Glomerular endothelial cell (primary cell): ENCODE data around the gene ABI1. TPM values are rescaled to one million over a fixed set of nuclear protein-coding genes. Genes with fewer than 3 reads are reported as not detected.

Experiments
- DNase-seq: peaks from one replicate; pipeline ENCODE4 v3.0.0-alpha.2; 2011; ENCODE audit warnings: low read depth, low spot score; ENCODE audit errors: extremely low read depth
- total RNA-seq: library from RNA; depleted of rRNA; stranded (reverse); fragments of >200 nt; gene quantifications from 2 replicates; pipeline ENCODE4 v1.2.3, GENCODE V29; 2015

The ABI1 gene
- total RNA-seq, 1 donor from 2014 or later = 50.5 TPM

GRCh38 chr10:26723016-26723415 lies 137.7 kb downstream of the ABI1 start:
- no peak for DNase-seq

DNA sequence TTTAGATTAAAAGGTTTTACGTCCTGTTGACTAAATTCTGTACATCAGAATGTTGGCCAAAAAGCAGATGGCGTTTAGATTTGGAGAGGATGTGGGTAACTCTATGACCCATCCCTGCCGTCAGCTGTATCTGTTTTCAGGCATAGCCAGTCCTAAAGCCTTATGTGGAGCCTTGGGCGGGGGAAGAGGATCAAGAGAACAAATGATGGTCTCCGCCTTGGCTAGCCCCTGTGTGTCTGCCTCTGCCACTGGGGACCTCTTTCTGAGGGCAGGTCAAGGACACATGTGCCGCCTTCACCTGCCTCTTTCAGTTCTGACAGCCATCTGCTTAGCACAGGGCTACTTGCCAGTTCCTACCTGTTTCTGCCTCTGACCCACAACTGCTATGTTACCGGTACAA lies 139.2 kb downstream of the ABI1 start:
- DNase-seq = no peak

DNA sequence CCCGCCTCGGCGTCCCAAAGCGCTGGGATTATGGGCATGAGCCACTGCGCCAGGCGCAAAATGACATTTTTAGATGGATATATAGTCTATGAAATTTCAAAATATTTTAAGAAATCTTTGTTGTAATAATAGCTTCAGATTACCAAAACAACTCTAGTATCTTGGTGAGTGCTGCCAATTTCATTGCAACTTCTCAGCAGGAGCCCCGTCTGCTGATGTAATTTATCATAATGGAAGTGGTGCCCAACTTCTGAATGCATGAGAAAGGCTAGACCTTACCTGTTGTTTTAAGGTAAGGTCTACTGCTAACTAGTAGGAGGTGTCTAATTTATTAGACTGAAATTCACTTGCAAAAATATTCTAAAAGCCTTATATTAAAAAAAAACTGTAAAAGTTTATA lies 143.3 kb downstream of the ABI1 start:
- no peak for DNase-seq

GRCh38 chr10:26715137-26715487 lies 145.6 kb downstream of the ABI1 start:
- no peak for DNase-seq

GRCh38 chr10:26714415-26715136 lies 146.2 kb downstream of the ABI1 start:
- DNase-seq = no peak

GRCh38 chr10:26711324-26711723 lies 149.4 kb downstream of the ABI1 start:
- no peak for DNase-seq

- no peak for DNase-seq
Measured at GRCh38 chr10:26706936-26707335, 153.8 kb downstream of the ABI1 start.

DNA sequence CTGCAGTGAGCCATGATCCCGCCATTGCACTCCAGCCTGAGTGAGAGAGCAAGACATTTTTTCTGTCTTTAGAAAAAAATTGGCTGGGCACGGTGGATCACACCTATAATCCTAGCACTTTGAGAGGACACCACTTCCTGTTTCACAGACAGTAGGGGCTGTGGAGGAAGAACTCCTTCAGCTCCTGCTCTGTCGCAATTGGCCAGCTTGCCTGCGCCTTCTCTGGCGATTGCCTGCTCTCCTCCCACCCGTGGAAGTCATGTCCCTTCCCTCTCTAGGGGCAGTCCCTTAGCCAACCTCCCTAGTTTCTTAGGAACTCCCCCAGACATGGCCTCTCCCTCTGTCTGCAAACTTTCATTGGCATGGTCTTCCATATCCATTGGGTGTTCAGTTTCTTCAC lies 154.6 kb downstream of the ABI1 start:
- no peak for DNase-seq

DNA sequence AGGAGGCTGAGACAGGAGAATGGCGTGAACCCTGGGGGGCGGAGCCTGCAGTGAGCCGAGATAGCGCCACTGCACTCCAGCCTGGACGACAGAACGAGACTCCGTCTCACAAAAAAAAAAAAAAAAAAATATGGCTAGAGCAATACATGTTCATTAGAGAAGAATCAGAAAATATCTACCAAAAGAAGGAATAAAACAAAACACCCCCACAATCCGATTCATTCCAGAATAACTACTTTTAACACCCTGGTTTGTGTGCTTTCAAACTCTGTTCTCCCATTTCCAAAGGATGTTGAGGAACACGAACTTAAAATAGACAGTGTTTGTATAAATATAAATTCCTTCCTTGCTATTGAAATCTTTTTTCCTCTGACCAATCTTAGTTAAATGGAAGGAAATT lies 156.8 kb downstream of the ABI1 start:
- no peak for DNase-seq

- no peak for DNase-seq
Measured at GRCh38 chr10:26703096-26703495, 157.7 kb downstream of the ABI1 start.

- no peak for DNase-seq
Measured at GRCh38 chr10:26700884-26701630, 159.7 kb downstream of the ABI1 start.

DNA sequence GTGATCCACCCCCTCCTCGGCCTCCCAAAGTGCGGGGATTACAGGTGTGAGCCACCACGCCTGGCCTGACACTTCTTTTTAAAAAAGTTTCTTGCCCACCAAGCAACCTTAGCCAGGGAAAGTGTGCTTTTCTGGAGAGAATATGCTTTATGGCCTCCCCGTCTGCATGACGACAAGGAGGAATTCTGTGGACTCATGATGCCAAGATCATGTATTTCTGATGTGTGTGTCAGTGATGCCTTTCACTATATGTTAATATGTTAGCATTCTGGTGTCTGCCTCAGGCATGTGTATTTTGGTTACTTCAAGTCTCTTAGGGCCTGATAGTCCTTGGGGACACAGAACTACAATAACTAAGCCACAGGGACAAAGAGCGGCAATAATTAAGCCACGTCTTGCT lies 161.1 kb downstream of the ABI1 start:
- no peak for DNase-seq

GRCh38 chr10:26698909-26699308 lies 161.8 kb downstream of the ABI1 start:
- DNase-seq = no peak

DNA sequence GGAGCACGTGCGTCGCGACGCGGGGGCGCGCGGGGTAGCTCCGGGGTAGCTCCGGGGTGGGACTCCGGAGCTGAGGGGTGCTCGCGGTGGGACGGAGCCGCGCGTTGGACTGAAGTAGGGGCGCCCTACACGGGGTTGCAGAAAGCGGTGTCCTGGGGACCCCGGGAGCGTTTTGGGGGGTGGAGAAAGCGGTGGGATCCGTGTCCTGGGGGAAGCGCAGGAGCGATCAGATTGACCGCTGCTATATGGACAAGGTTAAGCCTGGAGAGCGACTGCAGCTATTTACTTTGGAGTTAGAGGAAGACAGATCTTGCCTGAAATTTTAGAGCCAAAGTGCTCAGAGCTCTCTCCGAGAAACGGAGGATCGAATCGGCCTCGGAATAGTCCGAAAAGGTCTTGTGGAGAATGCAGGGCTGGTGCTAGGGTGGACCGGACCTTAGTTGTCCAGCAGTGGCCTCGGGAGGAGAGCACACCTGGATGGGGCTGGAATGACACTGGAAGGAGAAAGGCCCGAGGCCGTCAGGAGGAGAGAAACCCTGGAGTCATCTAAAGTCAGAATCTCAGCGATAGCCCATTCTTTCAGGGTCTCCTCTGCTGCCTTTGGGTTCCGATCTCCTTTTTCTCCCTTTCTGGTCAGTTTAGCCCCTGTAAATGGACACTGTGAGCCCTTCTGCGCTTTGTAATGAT lies 162.7 kb downstream of the ABI1 start:
- DNase-seq = no peak

- no peak for DNase-seq
Measured at GRCh38 chr10:26697163-26697921, 163.4 kb downstream of the ABI1 start, which contains the start of gene PDSS1. Gene PDSS1, plus strand, starts transcription at chr10:26697701. Its CDS starts 11 bp downstream, at chr10:26697712.

- no peak for DNase-seq
Measured at GRCh38 chr10:26696786-26697162, 164.0 kb downstream of the ABI1 start.

Other genes starting within 250 kb of the ABI1 start
- 4.7 and 9.7 TPM in 2 replicates for gene PDSS1, start 163.3 kb downstream of the ABI1 start, total RNA-seq
- gene ANKRD26, start 239.5 kb upstream of the ABI1 start, total RNA-seq = 3.3 and 6.2 TPM in 2 replicates